ENCODE measurements around the gene RELB. TPM values are rescaled to one million over a fixed set of nuclear protein-coding genes. Genes with fewer than 3 reads are reported as not detected.

RELB gene
- total and polyA plus RNA-seq, 9 donors, result 3.0 to 23.2 (median 10.1) TPM

- Histone ChIP-seq H3K9me3 (no peaks in the 10 kb centered on the region), H3K27ac (no peak overlapping the region), H3K4me3 (no peak overlapping the region), H3K4me1 (ENCODE audit: insufficient read depth) (no peaks in the 10 kb centered on the region), H3K27me3 (no peaks in the 10 kb centered on the region), H3K36me3 (no peaks in the 10 kb centered on the region)
- intact Hi-C loops (cut with DNase I), result no loop called here
- no peak for DNase-seq
- TF ChIP-seq, protein P1, sequence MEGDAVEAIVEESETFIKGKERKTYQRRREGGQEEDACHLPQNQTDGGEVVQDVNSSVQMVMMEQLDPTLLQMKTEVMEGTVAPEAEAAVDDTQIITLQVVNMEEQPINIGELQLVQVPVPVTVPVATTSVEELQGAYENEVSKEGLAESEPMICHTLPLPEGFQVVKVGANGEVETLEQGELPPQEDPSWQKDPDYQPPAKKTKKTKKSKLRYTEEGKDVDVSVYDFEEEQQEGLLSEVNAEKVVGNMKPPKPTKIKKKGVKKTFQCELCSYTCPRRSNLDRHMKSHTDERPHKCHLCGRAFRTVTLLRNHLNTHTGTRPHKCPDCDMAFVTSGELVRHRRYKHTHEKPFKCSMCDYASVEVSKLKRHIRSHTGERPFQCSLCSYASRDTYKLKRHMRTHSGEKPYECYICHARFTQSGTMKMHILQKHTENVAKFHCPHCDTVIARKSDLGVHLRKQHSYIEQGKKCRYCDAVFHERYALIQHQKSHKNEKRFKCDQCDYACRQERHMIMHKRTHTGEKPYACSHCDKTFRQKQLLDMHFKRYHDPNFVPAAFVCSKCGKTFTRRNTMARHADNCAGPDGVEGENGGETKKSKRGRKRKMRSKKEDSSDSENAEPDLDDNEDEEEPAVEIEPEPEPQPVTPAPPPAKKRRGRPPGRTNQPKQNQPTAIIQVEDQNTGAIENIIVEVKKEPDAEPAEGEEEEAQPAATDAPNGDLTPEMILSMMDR (IDR thresholded peaks at IDR 0.05), result no peak
- WGBS, 3 donors, result 91 to 95% (median 92%) methylated on average over 4 of the region's 4 CpGs
These were observed 25.8 kb upstream of the RELB start for GRCh38 chr19:44975444-44975843.

GRCh38 chr19:44984005-44984404, 17.3 kb upstream of the RELB start:
- H3K36me3 ChIP-seq, result no peaks in the 10 kb centered on the region

DNA sequence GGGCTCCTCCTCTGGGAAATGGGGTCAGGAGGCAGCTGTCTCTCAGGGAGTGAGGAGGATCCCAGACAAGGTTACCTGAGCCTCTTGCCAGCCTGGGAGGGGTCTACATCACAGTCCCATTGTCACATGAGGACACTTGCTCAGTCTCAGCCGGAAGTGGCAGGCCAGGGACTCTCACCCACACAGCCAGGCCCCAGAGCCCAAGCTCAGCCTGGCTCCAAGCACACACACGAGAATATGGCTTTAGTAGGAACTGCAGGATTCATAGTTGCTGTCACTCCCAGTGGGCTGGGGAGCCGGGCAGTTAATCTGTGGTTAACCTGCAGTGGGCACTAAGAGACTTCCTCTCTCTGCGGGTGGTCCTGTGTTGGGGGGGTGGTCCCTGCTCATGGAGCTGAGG, 15.8 kb upstream of the RELB start:
- Histone ChIP-seq H3K4me3 (no peak overlapping the region), H3K36me3 (no peaks in the 10 kb centered on the region), H3K4me1 (ENCODE audit: insufficient read depth) (no peaks in the 10 kb centered on the region), H3K9me3 (no peaks in the 10 kb centered on the region), H3K27ac (no peak overlapping the region), H3K27me3 (no peaks in the 10 kb centered on the region)
- TF ChIP-seq POLR2A (IDR thresholded peaks at IDR 0.05) (no peak), EP300 (IDR thresholded peaks at IDR 0.05) (no peak)
- TF ChIP-seq, protein P1 (IDR thresholded peaks at IDR 0.05), result no peak
- 78 to 89% (median 86%) methylated on average over 4 of the region's 4 CpGs for WGBS, 3 donors
- no peak for DNase-seq
- intact Hi-C loops (cut with DNase I), result no loop called here

More at GRCh38 chr19:44984005-44984404, 17.3 kb upstream of the RELB start:
- H3K9me3 ChIP-seq, result no peaks in the 10 kb centered on the region
- 86 to 89% (median 88%) methylated on average over 9 of the region's 9 CpGs for WGBS, 3 donors
- no peaks in the 10 kb centered on the region for H3K4me1 ChIP-seq (ENCODE audit: insufficient read depth)
- no peak for DNase-seq
- intact Hi-C loops (cut with DNase I), result no loop called here
- TF ChIP-seq EP300 (IDR thresholded peaks at IDR 0.05), result no peak
- H3K27ac ChIP-seq, result no peak overlapping the region
- H3K4me3 ChIP-seq, result no peak overlapping the region
- no peaks in the 10 kb centered on the region for H3K27me3 ChIP-seq

DNA sequence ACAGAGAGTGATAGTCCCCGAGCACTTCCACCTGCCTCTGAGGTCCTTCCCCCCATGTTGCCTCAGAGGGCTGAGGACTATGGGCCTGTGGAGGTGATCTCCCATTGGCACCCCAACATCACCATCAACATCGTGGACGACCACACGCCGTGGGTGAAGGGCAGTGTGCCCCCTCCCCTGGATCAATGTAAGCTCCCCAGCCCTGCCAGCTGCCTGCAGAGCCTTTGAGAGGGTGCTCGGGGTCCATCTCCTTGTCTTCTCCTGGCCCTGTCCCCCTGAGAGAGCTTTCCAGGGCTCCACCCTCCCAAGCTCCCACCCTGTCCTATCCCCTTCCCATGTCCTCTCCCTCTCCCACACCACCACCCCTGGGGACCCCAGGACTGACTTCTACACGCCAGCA, 14.9 kb upstream of the RELB start:
- Histone ChIP-seq H3K4me1 (ENCODE audit: insufficient read depth) (no peaks in the 10 kb centered on the region), H3K36me3 (no peaks in the 10 kb centered on the region), H3K9me3 (no peaks in the 10 kb centered on the region), H3K27ac (no peak overlapping the region), H3K4me3 (no peak overlapping the region), H3K27me3 (no peaks in the 10 kb centered on the region)
- TF ChIP-seq EP300 (IDR thresholded peaks at IDR 0.05), result no peak
- no peak for TF ChIP-seq POLR2A (IDR thresholded peaks at IDR 0.05)
- TF ChIP-seq, protein P1 (IDR thresholded peaks at IDR 0.05), result no peak
- intact Hi-C loops (cut with DNase I), result no loop called here
- 85 to 88% (median 87%) methylated on average over 7 of the region's 7 CpGs for WGBS, 3 donors
- DNase-seq, result no peak

DNA sequence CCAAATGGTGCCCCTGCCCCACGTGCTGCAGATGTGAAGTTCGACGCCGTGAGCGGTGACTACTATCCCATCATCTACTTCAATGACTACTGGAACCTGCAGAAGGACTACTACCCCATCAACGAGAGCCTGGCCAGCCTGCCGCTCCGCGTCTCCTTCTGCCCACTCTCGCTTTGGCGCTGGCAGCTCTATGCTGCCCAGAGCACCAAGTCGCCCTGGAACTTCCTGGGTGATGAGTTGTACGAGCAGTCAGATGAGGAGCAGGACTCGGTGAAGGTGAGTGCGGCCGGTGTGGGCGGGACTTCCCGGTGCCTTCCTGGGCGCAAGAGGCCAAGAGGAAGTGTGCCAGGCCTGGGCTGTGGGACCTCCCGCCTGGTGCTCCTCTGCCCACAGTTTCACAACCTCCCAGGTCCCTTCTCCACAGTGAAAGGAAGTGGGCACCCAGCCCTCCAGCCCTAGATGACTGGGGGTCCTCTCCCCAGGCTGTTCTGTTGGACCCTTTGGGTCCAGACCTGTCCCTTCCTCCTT, 14.1 kb upstream of the RELB start:
- DNase-seq, result no peak
- intact Hi-C loops (cut with DNase I), result no loop called here
- Histone ChIP-seq H3K9me3 (no peaks in the 10 kb centered on the region), H3K27ac (no peak overlapping the region), H3K4me1 (ENCODE audit: insufficient read depth) (no peaks in the 10 kb centered on the region), H3K36me3 (no peaks in the 10 kb centered on the region), H3K27me3 (no peaks in the 10 kb centered on the region), H3K4me3 (no peak overlapping the region)
- TF ChIP-seq, protein P1 (IDR thresholded peaks at IDR 0.05), result no peak
- TF ChIP-seq POLR2A (IDR thresholded peaks at IDR 0.05) (no peak), EP300 (IDR thresholded peaks at IDR 0.05) (no peak)
- WGBS, 3 donors, result 82 to 85% (median 85%) methylated on average over 20 of the region's 20 CpGs
